Right forelimb (tissue), 1 donor: ENCODE data around the gene DEAF1.
A peak's percentile ranks its signal among the peaks of the same experiment; 100 is the strongest.

Experiments used
- DNase-seq: peaks from one replicate; pipeline ENCODE4 v3.0.0-alpha.2; 2018

DEAF1 gene

DNA sequence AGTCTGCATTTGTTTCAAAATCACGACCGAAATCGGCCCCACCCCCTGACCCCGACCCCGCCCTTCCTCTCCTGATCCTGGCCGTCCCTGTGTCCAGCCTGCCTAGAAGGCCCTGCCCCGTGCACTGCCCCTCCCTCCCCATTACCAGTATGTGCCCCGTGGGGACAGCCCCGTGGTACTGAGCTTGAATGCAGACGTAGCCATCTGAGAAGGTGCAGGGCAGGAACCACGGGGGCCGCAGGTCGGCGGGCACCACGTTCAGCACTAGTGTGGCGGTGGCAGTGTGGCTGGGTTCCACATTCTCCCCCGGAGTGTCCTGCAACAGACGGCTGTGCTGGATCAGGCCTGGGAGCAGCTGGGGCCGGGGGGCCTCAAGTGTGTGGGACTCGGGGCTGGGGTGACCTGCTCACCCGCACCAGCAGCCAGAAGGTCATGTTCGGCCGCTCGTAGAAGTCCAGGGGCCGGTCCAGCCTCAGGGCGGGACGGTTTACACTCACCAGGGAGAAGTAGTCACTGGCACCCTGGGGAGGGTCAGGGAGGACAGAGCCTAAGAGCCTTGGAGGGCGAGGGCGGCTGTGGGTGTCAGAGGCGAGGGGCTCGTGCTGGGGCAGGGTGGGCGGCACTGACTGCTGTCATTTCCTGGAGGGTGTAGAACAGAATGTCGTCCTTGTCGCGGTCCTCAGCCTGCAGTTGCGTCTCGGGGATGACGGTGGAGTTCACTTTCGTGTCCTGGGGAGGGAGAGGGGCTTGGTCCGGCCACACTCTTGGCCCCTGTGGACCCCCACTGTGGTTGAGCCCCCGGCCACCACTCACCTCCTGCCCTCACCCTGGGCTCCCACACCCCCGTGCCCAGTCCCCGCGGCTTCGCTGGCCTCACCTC lies 73.8 kb downstream of the DEAF1 start:
- DNase-seq: peak; percentile 32

GRCh38 chr11:620201-620600 lies 74.8 kb downstream of the DEAF1 start:
- no peak for DNase-seq

GRCh38 chr11:619628-620050 lies 75.4 kb downstream of the DEAF1 start:
- DNase-seq: no peak

GRCh38 chr11:618856-619627 lies 76.0 kb downstream of the DEAF1 start:
- DNase-seq: no peak

- DNase-seq: no peak
These were observed 76.9 kb downstream of the DEAF1 start for GRCh38 chr11:617912-618682.

DNA sequence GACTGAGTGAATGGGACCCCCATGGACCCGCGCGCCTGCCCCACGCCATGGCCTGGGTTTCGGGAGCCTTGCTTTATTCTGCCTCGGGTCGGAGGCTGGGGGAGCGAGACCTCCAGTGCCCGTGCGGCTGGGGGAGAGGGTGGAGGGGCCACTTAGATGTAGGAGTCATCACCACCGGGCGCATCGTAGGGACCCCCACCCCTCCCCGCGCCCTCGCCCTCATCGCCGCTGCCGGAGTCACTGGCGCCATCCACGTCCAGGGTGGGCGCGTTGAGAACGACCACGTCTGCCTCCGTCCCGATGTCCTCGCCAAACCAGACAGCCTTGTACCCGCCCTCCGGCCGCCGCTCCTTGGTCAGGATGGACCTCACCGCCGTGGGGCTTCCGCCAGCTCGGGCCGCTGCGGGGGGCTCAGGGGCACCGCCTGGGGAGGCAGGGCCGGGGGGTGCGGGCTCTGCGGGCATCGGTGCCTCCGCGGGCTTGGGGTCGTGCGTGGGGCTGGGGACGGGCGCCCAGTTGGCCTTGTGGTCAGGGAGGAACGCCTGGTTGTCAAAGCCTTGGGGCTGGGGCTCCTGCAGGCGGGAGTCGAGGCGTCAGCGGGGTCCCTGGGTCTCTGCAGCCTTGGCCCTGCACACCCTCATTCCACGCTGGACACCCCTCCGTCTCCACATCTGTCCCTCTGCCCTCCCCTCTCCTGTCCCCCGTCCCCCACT lies 77.7 kb downstream of the DEAF1 start:
- DNase-seq: no peak

GRCh38 chr11:616320-617198 lies 78.5 kb downstream of the DEAF1 start:
- DNase-seq: no peak

- peak; percentile 96 for DNase-seq
These were observed 79.3 kb downstream of the DEAF1 start, which contains the start of gene IRF7 for GRCh38 chr11:615504-616319. IRF7 (minus strand) TSS chr11:615950; CDS start chr11:615364, 586 bp downstream.

DNA sequence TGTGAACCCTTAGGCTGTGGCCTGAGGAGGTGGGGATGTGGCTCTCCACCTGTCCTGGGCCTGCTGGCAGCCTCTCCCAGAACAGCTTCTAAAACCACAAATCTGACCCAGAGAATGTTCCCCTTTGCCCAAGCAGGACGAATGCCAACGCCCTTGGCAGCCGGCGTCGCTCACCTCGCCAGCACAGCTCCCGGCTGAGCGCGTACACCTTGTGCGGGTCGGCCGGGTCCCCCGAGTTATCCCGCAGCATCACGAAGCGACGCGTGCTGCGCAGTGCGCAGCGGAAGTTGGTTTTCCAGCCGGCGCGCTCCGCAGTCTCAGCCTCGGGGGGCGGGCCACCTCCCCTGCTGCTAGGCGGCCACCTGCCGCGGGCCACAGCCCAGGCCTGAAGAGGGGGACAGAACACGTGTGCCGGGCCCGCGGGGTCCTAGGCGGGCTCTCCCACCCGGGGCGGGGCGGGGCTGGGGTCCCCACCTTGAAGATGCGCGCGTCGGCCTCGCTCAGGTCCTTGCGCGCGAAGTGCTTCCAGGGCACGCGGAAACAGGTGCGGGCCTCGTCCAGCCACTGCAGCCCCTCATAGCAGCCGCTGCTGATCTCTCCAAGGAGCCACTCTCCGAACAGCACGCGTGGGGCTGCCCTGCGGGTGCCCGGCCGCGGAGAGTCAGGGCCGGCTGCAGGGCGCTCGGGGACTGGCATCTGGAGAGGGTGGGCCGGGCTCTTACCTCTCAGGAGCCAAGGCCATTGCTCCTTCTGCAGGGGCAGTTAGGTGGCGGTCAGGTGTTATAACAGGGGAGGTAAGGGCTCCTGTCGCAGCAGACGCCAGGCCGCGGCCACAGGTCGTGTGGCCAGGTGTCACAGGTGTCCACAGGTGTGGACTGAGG lies 80.2 kb downstream of the DEAF1 start:
- DNase-seq: no peak

- DNase-seq: no peak
These were observed 80.9 kb downstream of the DEAF1 start for GRCh38 chr11:614021-614622.

GRCh38 chr11:613369-613968 lies 81.6 kb downstream of the DEAF1 start:
- peak; percentile 76 for DNase-seq

DNA sequence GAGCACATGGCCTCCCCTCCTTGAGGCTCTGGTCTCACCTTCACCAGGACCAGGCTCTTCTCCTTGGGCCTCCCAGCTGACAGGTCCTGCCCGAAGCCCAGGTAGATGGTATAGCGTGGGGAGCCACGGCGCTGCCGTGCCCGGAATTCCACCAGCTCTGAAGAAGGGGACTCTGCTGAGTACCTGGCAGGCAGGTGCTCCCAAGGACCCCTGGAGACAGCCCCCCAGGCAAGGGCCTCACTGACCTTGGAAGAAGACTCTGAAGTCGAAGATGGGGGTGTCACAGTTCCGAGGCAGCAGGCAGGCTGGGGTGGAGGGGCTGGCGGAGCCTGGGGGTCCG lies 82.1 kb downstream of the DEAF1 start:
- DNase-seq: no peak

- no peak for DNase-seq
These were observed 82.6 kb downstream of the DEAF1 start for GRCh38 chr11:612201-612960.

- no peak for DNase-seq
These were observed 83.7 kb downstream of the DEAF1 start for GRCh38 chr11:611001-611996.

- no peak for DNase-seq
These were observed 84.7 kb downstream of the DEAF1 start for GRCh38 chr11:610146-610801.

- DNase-seq: no peak
These were observed 85.6 kb downstream of the DEAF1 start for GRCh38 chr11:609341-609811.
